HL-60 (cell line): ENCODE results near the gene PICALM.

ENCODE experiments used
- DNase-seq, 2 experiments: peaks; one replicate each; pipeline ENCODE4 v3.0.0-alpha.2; 2010 to 2020; ENCODE audit warnings: low read depth in 1 of 2, low spot score in 1 of 2
- H3K27ac ChIP-seq: fragments of 250-450 bp; sonication (Bioruptor Pico); replicated peaks from 2 replicates; pipeline ENCODE4 v1.5.1; 2020; ENCODE audit warnings: mild to moderate bottlenecking, moderate library complexity
- H3K27me3 ChIP-seq: fragments of 250-450 bp; sonication (Bioruptor Pico); 2 replicates; pipeline ENCODE4 v1.5.1; 2021; ENCODE audit warnings: mild to moderate bottlenecking, moderate library complexity; ENCODE audit not compliant: insufficient read depth, poor library complexity, severe bottlenecking
- H3K4me3 ChIP-seq: replicated peaks from 2 replicates; pipeline ENCODE4 v1.5.1; 2011; ENCODE audit warnings: mild to moderate bottlenecking, control low read depth, low read length; ENCODE audit not compliant: insufficient read depth
- CTCF ChIP-seq: IDR thresholded peaks from one replicate; pipeline ENCODE4 v1.5.1; 2011; ENCODE audit warnings: low read length, control low read depth, inconsistent platforms; ENCODE audit not compliant: insufficient read depth
- GABPA ChIP-seq: IDR thresholded peaks from 2 replicates; pipeline ENCODE4 v1.6.1; 2012; ENCODE audit warnings: low read depth
- POLR2AphosphoS5 ChIP-seq: IDR thresholded peaks from 2 replicates; pipeline ENCODE4 v1.6.1; 2012; ENCODE audit warnings: low read depth
- REST ChIP-seq: IDR thresholded peaks from 2 replicates; pipeline ENCODE4 v1.6.1; 2012; ENCODE audit warnings: low read depth; ENCODE audit not compliant: insufficient replicate concordance
- SPI1 ChIP-seq: IDR thresholded peaks from 2 replicates; pipeline ENCODE4 v1.6.1; 2012; ENCODE audit warnings: low read depth, mild to moderate bottlenecking, borderline replicate concordance

Gene PICALM

GRCh38 chr11:86067009-86067850 is 1.7 kb downstream of the PICALM start:
- DNase-seq = peak; percentile 33 to 57
- H3K27ac ChIP-seq = peak overlapping the region; percentile 93
- peak overlapping the region; percentile 95 for H3K4me3 ChIP-seq
- H3K27me3 ChIP-seq = no peaks in the 10 kb centered on the region
- no peak for TF ChIP-seq REST
- no peak; the same call in 1 of the 2 replicates for TF ChIP-seq SPI1
- TF ChIP-seq CTCF = no peak
- TF ChIP-seq GABPA = no peak
- no peak for TF ChIP-seq POLR2AphosphoS5

- no peak for DNase-seq
- Histone ChIP-seq H3K27me3 (no peaks in the 10 kb centered on the region), H3K4me3 (peak overlapping the region; percentile 95), H3K27ac (peak overlapping the region; percentile 93)
- TF ChIP-seq GABPA (no peak), SPI1 (no peak), POLR2AphosphoS5 (no peak), CTCF (no peak), REST (no peak)
Measured at GRCh38 chr11:86066657-86067008, 2.3 kb downstream of the PICALM start.

GRCh38 chr11:86066033-86066432 is 2.9 kb downstream of the PICALM start:
- Histone ChIP-seq H3K27me3 (no peaks in the 10 kb centered on the region), H3K4me3 (peak overlapping the region; percentile 95), H3K27ac (peak overlapping the region; percentile 93)
- no peak for TF ChIP-seq CTCF
- no peak for TF ChIP-seq REST
- TF ChIP-seq GABPA = no peak
- no peak for TF ChIP-seq POLR2AphosphoS5
- no peak for TF ChIP-seq SPI1
- DNase-seq = no peak
